ENCODE results near the gene FOXN4.

DNA sequence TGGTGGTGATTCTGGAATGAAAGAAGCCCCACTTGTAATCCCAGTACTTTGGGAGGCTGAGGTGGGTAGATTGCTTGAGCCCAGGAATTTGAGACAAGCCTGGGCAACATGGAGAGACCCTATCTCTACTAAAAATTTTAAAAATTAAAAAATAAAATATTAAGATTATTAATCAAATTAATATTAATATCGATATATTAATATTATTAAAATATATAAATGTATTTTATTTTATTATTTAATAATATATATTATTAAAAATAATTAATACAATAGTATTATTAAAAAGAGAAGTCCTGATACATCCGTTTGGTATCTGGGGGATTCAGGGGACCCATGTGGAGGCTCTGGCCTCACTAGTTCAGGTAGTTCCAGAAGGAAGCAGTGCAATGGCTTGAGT, 68.7 kb downstream of the FOXN4 start:
- TF ChIP-seq, protein P1, sequence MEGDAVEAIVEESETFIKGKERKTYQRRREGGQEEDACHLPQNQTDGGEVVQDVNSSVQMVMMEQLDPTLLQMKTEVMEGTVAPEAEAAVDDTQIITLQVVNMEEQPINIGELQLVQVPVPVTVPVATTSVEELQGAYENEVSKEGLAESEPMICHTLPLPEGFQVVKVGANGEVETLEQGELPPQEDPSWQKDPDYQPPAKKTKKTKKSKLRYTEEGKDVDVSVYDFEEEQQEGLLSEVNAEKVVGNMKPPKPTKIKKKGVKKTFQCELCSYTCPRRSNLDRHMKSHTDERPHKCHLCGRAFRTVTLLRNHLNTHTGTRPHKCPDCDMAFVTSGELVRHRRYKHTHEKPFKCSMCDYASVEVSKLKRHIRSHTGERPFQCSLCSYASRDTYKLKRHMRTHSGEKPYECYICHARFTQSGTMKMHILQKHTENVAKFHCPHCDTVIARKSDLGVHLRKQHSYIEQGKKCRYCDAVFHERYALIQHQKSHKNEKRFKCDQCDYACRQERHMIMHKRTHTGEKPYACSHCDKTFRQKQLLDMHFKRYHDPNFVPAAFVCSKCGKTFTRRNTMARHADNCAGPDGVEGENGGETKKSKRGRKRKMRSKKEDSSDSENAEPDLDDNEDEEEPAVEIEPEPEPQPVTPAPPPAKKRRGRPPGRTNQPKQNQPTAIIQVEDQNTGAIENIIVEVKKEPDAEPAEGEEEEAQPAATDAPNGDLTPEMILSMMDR (IDR thresholded peaks at IDR 0.05): no peak
- TF ChIP-seq ZFX (IDR thresholded peaks at IDR 0.05; ENCODE audit: borderline replicate concordance): no peak

All from 22Rv1 (cell line).